SKM-1 (cell line): ENCODE results near the gene NUP210L.

ENCODE experiments used
- DNase-seq: peaks from one replicate; lab custom pipeline; 2025; ENCODE audit not compliant: unreplicated experiment; lab: John Stamatoyannopoulos, UW

Gene NUP210L

GRCh38 chr1:153968000-153968363 lies 186.9 kb downstream of the NUP210L start:
- no peak for DNase-seq

DNA sequence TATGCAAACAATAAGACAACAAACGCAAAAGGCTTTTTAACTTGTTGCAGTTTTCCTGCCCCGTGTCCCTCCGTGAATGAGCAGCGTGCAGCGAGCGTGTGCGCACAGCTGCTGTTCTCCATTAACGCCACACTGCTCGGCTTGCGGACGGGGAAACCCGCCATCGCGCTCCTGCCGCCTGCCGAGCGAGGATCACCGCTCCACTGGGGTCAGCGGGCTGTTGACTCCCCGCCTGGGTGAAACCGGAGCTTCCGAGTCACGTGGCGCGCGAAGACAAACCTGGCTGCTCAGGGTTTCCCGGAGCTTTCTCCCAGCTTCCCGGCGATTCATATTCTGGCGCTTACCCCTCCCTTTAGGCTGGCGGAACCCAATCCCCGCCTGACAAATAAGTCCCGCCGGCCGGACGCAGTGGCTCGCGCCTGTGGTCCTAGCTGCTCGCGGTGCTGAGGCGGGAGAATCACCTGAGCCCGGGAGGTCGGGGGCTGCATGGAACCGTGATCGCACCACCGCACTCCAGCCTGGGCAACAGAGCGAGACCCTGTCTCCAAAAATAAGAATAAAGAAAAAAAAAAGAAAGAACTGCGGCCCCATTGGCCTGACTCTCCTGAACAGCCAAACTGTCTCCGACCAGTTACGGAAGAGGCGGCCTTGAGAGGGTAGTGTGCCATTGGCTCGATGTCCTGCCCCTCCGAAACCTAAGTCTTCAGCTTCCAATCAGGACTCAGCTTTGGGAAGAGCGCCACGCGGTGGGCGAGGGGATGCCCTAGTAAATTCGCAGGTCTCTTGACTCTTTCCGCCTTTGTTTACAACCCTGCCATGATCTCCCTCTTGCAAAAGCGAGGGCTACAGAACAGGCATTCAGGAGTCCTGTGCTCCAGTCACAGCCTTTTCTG lies 187.5 kb downstream of the NUP210L start, which contains the start of gene CREB3L4:
CREB3L4 (plus strand) TSS at position 796 of the 893 bp plus-strand sequence. CDS start 624 bp downstream, outside the sequence.
- peak; percentile 100 for DNase-seq

GRCh38 chr1:153963850-153964331 lies 191.0 kb downstream of the NUP210L start:
- no peak for DNase-seq

DNA sequence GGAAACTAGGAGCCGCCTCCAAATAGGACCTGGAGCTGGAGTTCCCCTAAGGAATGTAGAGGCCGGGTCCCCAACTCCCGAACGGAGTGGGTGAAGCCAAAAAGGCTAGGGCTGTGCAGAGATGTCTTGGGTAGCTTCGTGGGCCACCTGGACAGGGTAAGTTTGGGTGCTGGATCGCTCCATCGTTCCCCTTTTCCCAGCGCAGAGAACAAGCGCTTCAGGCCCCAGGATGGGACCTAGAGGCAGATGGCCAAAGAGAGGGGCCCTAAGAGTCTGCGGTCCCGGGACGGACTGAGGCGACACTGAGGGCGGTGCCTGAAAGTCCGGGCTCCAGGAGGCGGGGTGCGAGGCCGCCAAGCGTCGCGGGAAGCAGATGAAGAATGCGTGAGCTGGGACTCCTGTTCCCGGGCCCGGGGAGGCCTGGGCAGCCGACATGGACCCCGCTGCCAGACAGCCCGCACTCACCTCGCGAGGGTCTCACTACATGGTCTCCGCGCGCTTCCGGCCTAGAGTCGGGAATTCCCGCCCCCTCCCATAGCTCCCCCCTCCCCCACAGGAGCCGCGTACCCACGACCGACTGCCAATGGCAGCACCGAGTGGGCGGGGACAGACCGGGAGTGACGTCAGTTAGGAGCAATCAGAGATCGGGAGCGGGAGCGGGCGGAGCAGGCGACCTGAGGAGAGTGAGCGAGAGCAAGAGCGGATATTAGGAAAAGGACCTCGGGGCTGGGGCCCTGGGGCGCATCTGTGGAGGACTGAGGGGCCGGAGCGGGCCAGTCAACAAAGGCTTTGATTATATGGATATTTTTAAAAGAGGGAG lies 191.6 kb downstream of the NUP210L start, which contains the start of gene SLC39A1:
SLC39A1 (minus strand) TSS at position 508 of the 820 bp plus-strand sequence. CDS start 822 bp downstream, outside the sequence.
- DNase-seq = peak; percentile 99

GRCh38 chr1:153962088-153963029 lies 192.5 kb downstream of the NUP210L start:
- DNase-seq = peak; percentile 71

- DNase-seq = no peak
Observed at GRCh38 chr1:153961421-153961820, 193.5 kb downstream of the NUP210L start.

DNA sequence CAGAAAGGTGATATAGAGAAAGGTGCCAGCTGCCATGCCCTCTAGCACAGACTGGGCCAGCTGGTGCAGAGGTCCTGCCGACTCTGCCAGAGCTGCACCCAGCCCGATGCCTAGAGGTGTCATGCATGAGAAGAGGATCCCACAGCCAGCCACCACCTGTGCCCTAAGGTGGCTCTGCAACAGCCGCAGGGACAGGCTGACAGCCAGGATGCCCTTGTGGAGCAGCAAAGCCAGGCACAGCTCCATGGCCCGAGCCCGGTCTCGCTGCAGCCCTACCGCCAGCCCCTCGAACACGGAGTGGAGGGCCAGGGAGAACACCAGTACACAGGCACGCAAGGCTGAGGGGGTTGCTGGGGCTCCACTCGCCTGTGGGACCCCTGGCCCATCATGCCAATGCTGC lies 194.7 kb downstream of the NUP210L start:
- no peak for DNase-seq

DNA sequence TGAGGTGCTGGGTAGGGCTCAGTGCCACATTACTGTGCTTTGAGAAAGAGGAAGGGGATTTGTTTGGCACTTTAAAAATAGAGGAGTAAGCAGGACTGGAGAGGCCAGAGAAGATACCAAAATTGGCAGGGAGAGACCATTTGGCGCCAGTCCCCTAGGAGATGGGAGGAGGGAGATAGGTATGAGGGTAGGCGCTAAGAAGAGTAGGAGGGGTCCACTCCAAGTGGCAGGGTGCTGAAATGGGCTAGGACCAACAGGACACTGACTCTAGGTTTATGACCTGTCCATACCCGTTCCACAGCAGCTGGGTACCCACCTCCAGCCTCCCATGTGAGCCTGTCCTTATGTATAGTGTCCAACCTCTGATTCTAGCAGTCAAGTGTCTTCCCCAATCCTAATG lies 195.4 kb downstream of the NUP210L start:
- no peak for DNase-seq

- DNase-seq = no peak
Observed at GRCh38 chr1:153958961-153959260, 196.0 kb downstream of the NUP210L start.

DNA sequence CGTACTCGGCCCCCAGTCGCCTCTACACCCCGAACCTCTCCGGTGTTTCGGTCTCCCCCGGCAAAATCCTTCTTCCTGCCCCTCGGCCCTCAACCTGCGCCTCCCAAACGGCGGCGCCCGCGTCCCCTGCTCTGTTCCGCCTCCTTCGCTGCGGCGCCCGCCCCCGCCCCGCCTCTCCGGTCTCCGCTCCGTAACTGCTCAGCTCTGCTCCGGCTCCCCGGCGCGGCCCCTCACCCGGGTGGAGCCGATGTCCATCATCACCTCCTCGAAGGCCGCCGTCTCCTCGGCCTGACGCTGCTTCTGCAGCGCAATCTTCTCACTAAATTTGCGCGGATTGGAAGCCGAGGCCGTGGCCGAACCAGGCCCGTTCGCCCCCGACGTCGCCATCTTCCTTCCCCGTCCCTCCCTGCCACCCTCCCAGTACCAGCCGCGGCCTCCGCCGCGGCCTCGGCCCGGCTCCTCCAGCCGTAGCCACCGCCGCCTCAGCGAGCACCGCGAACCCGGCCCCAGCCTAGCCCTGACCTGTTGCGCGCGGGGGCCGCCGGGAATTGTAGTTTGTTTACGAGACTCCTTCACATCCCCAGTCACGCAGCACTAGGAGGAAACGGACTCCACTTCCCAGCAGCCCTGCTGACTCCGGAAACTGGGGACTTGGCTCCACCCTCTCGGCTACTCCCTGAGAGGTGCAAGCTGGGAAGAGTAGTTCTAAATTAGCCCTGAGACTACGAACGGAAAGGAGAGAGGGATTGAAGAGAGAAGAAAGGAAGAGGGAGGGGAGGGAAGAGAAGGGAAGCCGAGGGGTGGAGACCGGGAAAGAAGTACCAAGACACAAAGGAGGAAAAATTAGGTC lies 196.5 kb downstream of the NUP210L start, which contains the start of gene CRTC2:
CRTC2 (minus strand) TSS at position 502 of the 850 bp plus-strand sequence; CDS start at position 387, 115 bp downstream.
- peak; percentile 100 for DNase-seq

DNA sequence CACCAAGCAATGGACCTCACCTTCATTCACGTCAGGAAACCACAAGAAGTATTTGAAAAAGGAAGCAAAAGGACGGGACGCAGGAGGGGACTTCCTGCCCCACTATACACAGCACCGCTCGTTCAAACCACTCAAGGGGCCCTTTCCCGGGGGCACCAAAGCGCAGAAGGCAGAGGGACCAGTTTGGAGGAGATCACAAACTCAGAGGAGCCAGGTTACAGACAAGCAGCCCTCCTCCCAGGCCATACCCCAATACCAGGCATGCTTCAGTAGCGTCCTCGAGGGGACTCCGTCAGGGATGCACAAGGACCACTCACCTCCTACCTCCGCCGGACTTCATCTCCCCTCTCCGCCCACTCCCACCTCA lies 197.1 kb downstream of the NUP210L start:
- no peak for DNase-seq

DNA sequence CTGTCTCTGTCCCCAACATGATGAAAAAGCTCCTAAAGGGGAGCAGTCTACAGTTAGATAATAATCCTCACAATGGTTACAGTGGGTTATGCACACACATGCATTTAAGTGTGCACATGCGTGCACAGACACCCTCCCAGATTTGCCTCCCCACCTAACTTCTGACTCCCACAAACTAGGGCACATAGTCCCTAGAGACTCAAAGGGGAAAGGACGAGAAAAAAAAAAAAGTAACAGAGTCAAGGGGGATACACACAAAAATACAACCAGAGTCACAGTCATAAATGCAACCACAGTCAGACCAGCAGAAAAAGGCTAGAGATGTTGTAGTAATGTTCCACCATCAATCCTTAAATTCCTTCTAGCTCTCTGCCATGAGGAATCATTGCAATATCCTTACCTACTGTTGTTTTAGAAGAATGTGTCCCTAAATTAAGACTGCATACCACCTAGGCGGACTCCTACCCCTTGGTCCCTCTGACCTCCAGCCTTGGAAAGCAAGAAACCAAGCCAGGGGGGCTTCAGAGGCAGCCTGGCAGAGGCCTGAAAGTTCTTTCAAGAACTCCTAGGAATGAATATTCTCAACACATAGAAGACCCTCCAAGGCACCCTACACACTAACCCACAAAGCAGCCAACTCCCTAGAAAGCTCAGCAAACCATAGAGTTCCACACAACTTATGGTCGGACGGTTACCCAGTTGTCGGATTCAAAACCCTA lies 197.7 kb downstream of the NUP210L start:
- DNase-seq = no peak

- no peak for DNase-seq
Observed at GRCh38 chr1:153954826-153955225, 200.0 kb downstream of the NUP210L start.

GRCh38 chr1:153953859-153954365 lies 201.0 kb downstream of the NUP210L start:
- no peak for DNase-seq

- DNase-seq = no peak
Observed at GRCh38 chr1:153951801-153952200, 203.1 kb downstream of the NUP210L start.

DNA sequence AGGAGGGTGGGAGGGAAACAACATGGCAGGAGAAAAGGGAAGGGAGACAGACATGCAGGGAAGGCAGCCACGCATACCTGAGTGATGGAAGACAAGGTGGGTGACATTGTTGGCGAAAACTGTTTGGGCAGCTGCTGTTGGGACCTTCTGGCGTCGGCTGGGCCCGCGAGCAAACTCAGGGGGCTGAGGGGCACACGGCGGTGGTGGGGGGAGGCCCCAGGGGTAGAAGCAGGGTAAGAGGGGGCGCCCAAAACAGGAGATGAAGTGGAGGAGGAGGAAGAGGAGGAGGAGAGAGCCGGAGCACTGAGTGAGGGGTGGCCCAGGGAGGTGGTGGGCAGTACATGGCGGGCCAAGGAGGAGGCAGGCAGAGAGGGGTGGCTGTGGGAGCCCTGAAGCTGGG lies 203.7 kb downstream of the NUP210L start:
- DNase-seq = no peak

DNA sequence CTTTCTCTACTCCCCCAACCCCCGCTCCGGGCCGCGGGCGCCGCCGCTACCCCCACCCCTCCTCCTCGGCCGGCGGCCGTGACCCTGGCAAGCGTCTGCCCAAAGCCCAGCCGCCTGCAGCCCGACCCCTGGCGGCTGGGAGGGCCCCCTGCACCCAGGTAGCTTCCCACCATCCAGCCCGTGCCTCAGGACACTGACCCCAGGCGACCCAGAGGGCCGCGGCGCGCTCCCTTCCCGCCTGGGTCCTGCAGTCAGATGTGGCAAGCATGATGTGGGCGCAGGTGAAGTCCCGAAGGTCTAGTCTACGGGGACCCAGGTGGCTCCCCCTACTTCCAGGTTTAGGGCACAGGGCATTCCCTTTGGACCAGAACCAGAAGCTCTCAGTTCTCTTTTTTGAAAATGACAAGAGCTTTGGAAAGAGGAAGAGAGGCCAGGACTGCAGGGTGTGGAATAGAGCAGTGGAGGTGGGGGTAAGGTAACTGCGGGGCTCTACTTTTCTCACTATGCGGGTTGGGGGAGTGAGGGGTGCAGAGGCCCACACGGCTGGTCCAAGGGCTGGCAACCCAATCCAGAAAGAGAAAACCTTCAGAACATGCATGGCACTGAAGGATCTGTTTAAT lies 208.1 kb downstream of the NUP210L start, which contains the start of gene DENND4B:
DENND4B (minus strand) TSS at position 97 of the 620 bp plus-strand sequence. CDS start 2,344 bp downstream, outside the sequence.
- peak; percentile 86 for DNase-seq
